Breast epithelium (tissue), 4 donors: ENCODE results near the gene FAM181A. TPM values are rescaled to one million over a fixed set of nuclear protein-coding genes. Genes with fewer than 3 reads are reported as not detected.

Source experiments
- DNase-seq, 2 donors: peaks; one replicate each; pipeline ENCODE4 v3.0.0-alpha.2; 2019; ENCODE audit warnings: low spot score in 2 of 2
- H3K27ac ChIP-seq, 2 donors: fragments of 200-600 bp; sonication (generic) in 1 of 2; one replicate each; pipeline ENCODE4 v1.5.1; 2016 to 2019; ENCODE audit warnings: mild to moderate bottlenecking in 1 of 2
- H3K27me3 ChIP-seq, 2 donors: fragments of 200-600 bp; sonication (generic) in 1 of 2; one replicate each; pipeline versions ENCODE4 v1.5.1 to v1.6.0; 2017 to 2019; ENCODE audit warnings: control low read depth in 1 of 2, mild to moderate bottlenecking in 1 of 2
- H3K36me3 ChIP-seq: fragments of 200-600 bp; one replicate; pipeline ENCODE4 v1.5.1; 2019
- H3K4me1 ChIP-seq, 2 donors: fragments of 200-600 bp; sonication (generic); one replicate each; pipeline ENCODE4 v1.5.1; 2016 to 2019; ENCODE audit warnings: control low read depth in 1 of 2
- H3K4me3 ChIP-seq, 3 donors: fragments of 200-600 bp; sonication (generic); 1 replicate in 2 of 3; 2 replicates in 1 of 3; pipeline ENCODE4 v1.5.1; 2016 to 2019; ENCODE audit warnings: mild to moderate bottlenecking in 3 of 3, moderate library complexity in 2 of 3
- H3K9me3 ChIP-seq, 2 donors: fragments of 200-600 bp; sonication (generic) in 1 of 2; one replicate each; pipeline ENCODE4 v1.5.1; 2016 to 2019; ENCODE audit warnings: control low read depth in 1 of 2
- CTCF ChIP-seq, 3 donors: fragments of 450-650 bp; IDR thresholded peaks; one replicate each; pipeline ENCODE4 v1.5.1; 2016 to 2017; ENCODE audit warnings: antibody characterized with exemption in 3 of 3, mild to moderate bottlenecking in 3 of 3, moderate library complexity in 3 of 3
- POLR2A ChIP-seq: fragments of 450-650 bp; IDR thresholded peaks from one replicate; pipeline ENCODE4 v1.6.1; 2016; ENCODE audit warnings: antibody characterized with exemption, mild to moderate bottlenecking, moderate library complexity
- POLR2AphosphoS5 ChIP-seq, 3 donors: sonication (generic); formaldehyde crosslinking; IDR thresholded peaks; one replicate each; pipeline ENCODE4 v1.6.1; 2017; ENCODE audit warnings: antibody characterized with exemption in 3 of 3
- intact Hi-C: fragments of 100-400 bp; cut with DNase I; formaldehyde crosslinking; loops from one replicate; pipeline ENCODE4 v1.15.1; 2023; ENCODE audit warnings: low total_unique reads
- total RNA-seq, 3 donors: library from RNA; depleted of rRNA; stranded (reverse); fragments of >200 nt; gene quantifications; one replicate each; pipeline ENCODE4 v1.1.0, GENCODE V29; 2016

Gene FAM181A
- total RNA-seq, 3 donors from 2014 or later, result not detected

- H3K9me3 ChIP-seq, result no peaks in the 10 kb centered on the region
- no peaks in the 10 kb centered on the region for H3K4me1 ChIP-seq
- no peak overlapping the region for H3K4me3 ChIP-seq
- peak in 1 of 2 donors; percentile 28 for DNase-seq
- H3K27ac ChIP-seq, result peak overlapping the region in 1 of 2 donors; percentile 55
- no peak for TF ChIP-seq CTCF (IDR thresholded peaks at IDR 0.05)
- TF ChIP-seq POLR2A, result no peak
- TF ChIP-seq POLR2AphosphoS5 (IDR thresholded peaks at IDR 0.05), result no peak
- no peaks in the 10 kb centered on the region for H3K27me3 ChIP-seq
- no peaks in the 10 kb centered on the region for H3K36me3 ChIP-seq
- intact Hi-C loops, result no loop called here
Measured at GRCh38 chr14:93962701-93963601, 35.8 kb downstream of the FAM181A start.

GRCh38 chr14:93963692-93964091 is 36.5 kb downstream of the FAM181A start:
- no peak for TF ChIP-seq POLR2A
- TF ChIP-seq CTCF (IDR thresholded peaks at IDR 0.05), result no peak
- TF ChIP-seq POLR2AphosphoS5 (IDR thresholded peaks at IDR 0.05), result no peak
- H3K27me3 ChIP-seq, result no peaks in the 10 kb centered on the region
- H3K9me3 ChIP-seq, result no peaks in the 10 kb centered on the region
- no peak overlapping the region for H3K4me3 ChIP-seq
- no peak for DNase-seq
- no peak overlapping the region for H3K27ac ChIP-seq
- no peaks in the 10 kb centered on the region for H3K4me1 ChIP-seq
- intact Hi-C loops, result no loop called here
- no peaks in the 10 kb centered on the region for H3K36me3 ChIP-seq

- no peak for DNase-seq
- no peaks in the 10 kb centered on the region for H3K36me3 ChIP-seq
- H3K4me1 ChIP-seq, result no peaks in the 10 kb centered on the region
- H3K27ac ChIP-seq, result no peak overlapping the region
- no peaks in the 10 kb centered on the region for H3K27me3 ChIP-seq
- intact Hi-C loops, result no loop called here
- H3K9me3 ChIP-seq, result no peaks in the 10 kb centered on the region
- no peak overlapping the region for H3K4me3 ChIP-seq
- no peak for TF ChIP-seq POLR2AphosphoS5 (IDR thresholded peaks at IDR 0.05)
Measured at GRCh38 chr14:93964281-93964680, 37.1 kb downstream of the FAM181A start.

- Histone ChIP-seq H3K4me1 (no peaks in the 10 kb centered on the region), H3K27ac (no peak overlapping the region), H3K36me3 (no peaks in the 10 kb centered on the region), H3K27me3 (no peaks in the 10 kb centered on the region), H3K4me3 (no peak overlapping the region), H3K9me3 (no peaks in the 10 kb centered on the region)
- intact Hi-C loops, result no loop called here
- no peak for DNase-seq
- no peak for TF ChIP-seq POLR2A
- TF ChIP-seq CTCF (IDR thresholded peaks at IDR 0.05), result no peak
- no peak for TF ChIP-seq POLR2AphosphoS5 (IDR thresholded peaks at IDR 0.05)
Measured at GRCh38 chr14:93964820-93965286, 37.7 kb downstream of the FAM181A start.

- Histone ChIP-seq H3K27ac (peak overlapping the region in 1 of 2 donors; percentile 52), H3K4me3 (no peak overlapping the region), H3K27me3 (no peaks in the 10 kb centered on the region), H3K9me3 (no peaks in the 10 kb centered on the region), H3K36me3 (no peaks in the 10 kb centered on the region), H3K4me1 (no peaks in the 10 kb centered on the region)
- no peak for DNase-seq
- TF ChIP-seq POLR2AphosphoS5 (IDR thresholded peaks at IDR 0.05), result no peak
- TF ChIP-seq POLR2A, result no peak
- TF ChIP-seq CTCF (IDR thresholded peaks at IDR 0.05), result no peak
- intact Hi-C loops, result no loop called here
Measured at GRCh38 chr14:93965287-93965821, 38.2 kb downstream of the FAM181A start.
